OCI-LY1 (cell line): Measurements from ENCODE around the gene RAPGEF4.

Experiments
- CTCF ChIP-seq: fragments of 200-600 bp; sonication (generic), shearing (Covaris generic); IDR thresholded peaks from 2 replicates; pipeline ENCODE4 v1.5.1; 2017; ENCODE audit warnings: mild to moderate bottlenecking, antibody characterized with exemption, low read length, moderate library complexity, mixed read lengths
- EZH2 ChIP-seq: fragments of 200-600 bp; sonication (generic), shearing (Covaris generic); IDR thresholded peaks from 2 replicates; pipeline ENCODE4 v1.8.0; 2017; ENCODE audit warnings: borderline replicate concordance, mixed run types, mild to moderate bottlenecking, antibody characterized with exemption, low read length, moderate library complexity, mixed read lengths

GRCh38 chr2:172842511-172843265, 107.0 kb downstream of the RAPGEF4 start:
- no peak for TF ChIP-seq CTCF
- TF ChIP-seq EZH2, result no peak
